Brain pericyte (primary cell): ENCODE results near the gene NBDY.
"Not testable (repeated sequence)": the region's sequence is repeated elsewhere in the genome, so short reads cannot be mapped to it uniquely, and the experiment has no call there.

Experiments used
- DNase-seq: peaks from one replicate; pipeline ENCODE4 v3.0.0-alpha.2; 2012; ENCODE audit warnings: low read depth, low spot score

Gene NBDY

DNA sequence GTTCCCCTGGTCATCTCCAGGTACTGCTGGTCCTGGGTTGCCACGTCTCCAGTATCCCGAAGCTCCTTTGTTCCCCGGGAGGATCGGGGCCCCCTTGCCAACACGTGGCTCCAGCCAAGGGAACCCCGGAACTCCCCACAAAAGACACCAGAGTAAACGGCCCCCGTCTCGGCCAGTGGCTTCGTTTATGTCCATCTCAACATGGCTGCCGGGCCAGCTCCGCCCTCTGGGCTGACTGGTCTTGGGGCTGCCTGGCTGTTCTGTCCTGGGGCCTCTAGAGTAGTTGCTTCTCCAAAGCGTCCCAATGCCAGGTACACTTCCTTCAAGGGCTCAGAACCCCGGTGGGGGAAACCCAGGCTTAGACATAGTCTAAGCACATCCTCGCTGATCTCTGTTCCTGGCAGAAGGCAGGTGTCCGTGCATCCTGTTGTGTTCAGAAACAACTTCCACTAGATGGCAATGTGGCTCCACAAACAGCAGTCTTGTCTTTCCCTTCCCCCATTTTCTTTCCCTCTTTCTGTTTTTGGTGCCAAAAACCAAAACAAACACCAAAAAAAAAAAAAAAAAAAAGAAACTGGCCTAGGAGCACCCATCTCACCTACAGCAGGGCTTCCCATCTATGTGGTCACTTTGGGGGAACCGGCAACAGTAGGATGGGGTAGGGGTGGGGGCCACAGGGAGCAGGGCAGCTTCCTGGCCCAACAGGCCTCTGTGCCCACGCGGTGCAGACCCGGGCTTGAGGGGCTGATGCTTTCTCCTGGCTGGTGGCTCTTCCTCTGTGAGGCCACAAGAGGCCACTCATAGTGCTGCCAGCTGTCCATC lies 35.3 kb downstream of the NBDY start:
- peak; percentile 31 for DNase-seq

DNA sequence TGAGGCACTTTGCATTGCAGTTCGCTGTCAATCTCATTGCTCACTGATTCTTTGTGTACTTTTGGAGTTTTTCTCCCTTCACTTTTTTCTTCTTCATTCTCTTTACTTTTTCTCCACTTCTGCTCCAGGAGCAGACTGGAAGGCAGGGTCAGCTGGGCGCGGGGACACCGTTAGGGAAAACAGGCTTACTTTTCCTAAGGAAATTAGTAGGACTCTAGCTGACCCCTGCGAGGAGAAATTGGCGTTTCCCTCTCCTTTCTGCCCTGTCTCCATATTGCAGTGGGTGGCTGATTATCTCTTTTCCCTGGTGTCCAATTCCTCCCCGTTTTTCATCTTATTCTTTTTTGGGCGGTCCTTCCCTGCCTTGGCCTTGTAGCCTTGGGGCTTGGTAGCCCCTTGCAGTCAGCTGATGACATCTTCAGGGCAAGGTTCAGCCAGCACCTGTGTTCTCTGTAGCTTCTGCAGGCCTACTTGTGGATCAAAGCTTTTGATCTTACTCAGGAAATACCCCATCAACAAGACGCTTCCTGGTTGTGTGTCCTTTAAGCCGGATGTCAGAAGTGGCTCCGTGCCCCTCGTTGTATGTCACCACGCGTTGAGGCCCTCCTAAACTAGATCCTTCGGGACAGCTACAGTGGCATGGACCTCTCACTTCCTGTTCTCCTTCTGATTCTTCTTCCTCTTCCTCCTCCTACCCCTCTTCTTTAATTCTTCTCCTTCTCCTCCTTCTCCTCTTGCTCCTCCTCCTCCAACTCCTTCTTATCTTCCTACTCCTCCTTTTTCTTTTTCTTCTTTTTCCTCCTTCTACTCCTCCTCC lies 36.1 kb downstream of the NBDY start:
- no peak for DNase-seq

- DNase-seq = no peak
These were observed 36.9 kb downstream of the NBDY start for GRCh38 chrX:56765811-56766553.

DNA sequence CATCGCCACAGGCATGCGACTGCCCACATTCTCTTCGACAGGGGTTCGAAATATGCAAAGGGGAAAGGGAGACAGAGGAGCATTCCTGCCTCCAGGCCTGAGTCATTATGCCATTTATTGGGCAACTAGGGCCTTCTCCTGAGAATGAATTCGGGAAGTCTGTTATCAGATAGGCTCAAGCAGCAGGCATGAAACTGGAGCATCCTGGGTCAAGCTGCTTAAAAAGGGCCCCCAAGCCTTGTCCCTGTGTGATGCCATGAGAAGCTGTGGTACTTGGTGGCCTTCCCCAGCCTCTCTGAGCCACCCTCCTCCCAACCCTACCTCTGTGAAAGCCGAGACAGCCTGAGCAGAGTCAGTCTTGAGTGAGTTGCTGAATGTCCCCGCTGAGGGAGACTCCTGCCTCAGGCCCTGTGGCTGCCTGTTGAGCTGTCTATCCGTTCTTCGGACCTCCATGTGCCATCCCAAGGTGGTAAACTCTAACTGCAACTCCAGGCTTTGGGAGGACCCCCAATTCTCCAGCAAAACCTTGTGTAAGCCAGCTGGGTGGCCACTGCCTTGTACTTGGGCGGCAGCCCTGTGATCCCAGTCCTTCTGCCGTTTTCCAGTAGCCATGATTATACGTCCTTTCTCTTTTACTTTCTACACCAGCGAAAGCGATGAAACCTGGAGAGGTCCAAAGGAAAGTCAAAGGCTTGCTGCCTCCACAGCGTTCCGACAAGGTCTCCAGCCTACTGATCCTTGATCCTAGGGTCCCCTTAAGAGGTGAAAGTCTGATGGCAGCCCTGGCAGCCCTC lies 37.7 kb downstream of the NBDY start:
- no peak for DNase-seq

GRCh38 chrX:56767348-56768119 lies 38.5 kb downstream of the NBDY start:
- DNase-seq = not testable (repeated sequence)

- not testable (repeated sequence) for DNase-seq
These were observed 39.1 kb downstream of the NBDY start for GRCh38 chrX:56768120-56768660.

- not testable (repeated sequence) for DNase-seq
These were observed 43.9 kb downstream of the NBDY start for GRCh38 chrX:56772675-56773521.

DNA sequence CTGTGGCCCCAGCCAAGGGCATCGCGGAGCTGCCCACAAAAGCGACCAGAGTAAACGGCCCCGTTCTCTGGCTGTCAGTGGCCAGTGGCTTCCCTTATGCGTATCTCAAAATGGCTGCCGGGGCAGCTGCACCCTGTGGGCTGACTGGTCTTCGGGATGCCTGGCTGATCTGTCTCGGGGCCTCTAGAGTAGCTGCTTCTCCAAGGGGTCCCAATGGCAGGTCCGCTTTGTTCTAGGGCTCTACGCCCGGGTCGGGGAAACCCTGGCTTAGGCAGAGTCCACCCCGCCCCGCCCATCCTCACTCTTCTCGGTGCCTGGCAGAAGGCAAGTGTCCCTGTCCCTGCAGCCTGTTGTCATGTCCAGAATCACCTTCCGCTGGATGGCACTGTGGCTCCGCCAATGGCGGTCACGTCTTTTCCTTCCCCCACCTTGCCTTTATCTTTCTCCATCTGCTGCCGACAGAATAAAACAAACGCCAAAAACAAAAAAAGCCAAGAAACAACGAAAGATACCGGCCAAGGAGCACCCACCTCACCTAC lies 44.5 kb downstream of the NBDY start:
- DNase-seq = not testable (repeated sequence)

- not testable (repeated sequence) for DNase-seq
These were observed 49.3 kb downstream of the NBDY start for GRCh38 chrX:56778099-56778923.

DNA sequence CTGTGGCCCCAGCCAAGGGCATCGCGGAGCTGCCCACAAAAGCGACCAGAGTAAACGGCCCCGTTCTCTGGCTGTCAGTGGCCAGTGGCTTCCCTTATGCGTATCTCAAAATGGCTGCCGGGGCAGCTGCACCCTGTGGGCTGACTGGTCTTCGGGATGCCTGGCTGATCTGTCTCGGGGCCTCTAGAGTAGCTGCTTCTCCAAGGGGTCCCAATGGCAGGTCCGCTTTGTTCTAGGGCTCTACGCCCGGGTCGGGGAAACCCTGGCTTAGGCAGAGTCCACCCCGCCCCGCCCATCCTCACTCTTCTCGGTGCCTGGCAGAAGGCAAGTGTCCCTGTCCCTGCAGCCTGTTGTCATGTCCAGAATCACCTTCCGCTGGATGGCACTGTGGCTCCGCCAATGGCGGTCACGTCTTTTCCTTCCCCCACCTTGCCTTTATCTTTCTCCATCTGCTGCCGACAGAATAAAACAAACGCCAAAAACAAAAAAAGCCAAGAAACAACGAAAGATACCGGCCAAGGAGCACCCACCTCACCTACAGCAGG lies 50.0 kb downstream of the NBDY start:
- not testable (repeated sequence) for DNase-seq

DNA sequence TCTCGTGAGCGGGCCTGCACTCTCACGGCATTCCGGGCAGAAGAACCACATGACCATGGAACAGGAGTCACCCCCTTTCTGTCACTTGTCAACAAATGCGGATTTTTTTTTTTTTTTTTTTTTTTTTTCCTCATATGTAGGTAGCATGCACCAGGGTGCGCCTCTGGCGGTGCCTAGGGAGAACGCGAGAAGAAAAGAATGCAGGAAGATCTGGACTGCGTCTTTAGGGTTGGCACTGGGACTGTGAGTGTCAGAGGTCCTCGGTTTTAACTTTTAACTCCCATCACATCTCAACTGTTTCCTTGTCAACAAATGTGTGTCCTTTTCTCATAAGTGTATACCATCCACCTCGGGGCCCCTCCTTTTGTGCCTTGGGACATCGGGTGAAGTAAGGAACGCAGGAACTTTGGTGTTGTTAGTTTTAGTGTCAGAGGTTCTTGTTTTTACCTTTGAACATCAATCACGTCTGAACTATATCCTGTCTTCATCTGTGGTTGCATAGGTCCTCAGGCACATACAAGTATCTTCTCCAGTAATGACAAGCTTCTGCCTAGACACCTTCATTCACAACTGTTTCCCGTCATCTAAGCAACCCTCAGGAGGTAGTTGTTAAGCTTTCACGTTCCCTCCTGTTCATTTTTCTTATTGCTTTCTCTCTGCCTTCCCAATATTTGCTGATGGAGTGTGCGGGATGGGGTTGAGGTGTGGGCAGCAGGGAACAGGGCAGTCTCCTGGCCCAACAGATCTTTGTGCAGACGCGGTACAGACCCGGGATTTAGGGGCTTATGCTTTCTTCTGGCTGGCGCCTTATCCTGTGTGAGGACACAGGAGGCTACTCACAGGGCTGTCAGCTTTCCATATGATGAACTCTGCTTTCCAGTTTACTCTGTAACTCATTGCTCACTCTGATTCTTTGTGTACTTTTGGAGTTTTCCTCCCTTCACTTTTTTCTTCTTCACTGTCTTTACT lies 51.9 kb downstream of the NBDY start:
- DNase-seq = not testable (repeated sequence)

- no peak for DNase-seq
These were observed 53.3 kb downstream of the NBDY start for GRCh38 chrX:56782352-56782751.

DNA sequence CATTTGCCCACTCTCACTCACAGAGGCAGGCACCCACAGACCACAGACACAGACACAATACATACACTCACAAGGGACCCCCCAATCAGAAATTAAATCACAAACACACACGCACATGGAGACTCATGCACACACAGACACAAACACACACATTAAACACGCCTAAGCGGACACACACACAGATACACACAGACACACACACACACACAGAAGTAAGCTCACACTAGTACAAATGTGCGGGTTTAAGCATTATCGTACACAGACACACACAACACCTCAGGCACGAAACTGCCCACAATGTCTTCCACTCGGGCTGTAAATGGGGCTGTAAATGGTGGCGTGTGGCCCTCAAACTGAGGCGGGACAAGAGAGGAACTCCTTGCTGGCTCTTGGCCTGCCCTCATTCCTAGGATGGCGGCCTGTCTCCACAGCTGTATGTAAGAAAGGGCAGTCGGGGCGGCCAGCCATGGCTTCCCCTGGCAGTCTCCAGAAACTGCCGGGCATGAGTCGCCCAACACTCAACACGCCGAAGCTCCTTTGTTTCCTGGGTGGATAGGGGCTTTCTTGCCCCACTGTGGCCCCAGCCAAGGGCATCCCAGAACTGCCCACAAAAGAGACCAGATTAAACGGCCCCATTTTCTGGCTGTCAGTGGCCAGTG lies 53.9 kb downstream of the NBDY start:
- no peak for DNase-seq

DNA sequence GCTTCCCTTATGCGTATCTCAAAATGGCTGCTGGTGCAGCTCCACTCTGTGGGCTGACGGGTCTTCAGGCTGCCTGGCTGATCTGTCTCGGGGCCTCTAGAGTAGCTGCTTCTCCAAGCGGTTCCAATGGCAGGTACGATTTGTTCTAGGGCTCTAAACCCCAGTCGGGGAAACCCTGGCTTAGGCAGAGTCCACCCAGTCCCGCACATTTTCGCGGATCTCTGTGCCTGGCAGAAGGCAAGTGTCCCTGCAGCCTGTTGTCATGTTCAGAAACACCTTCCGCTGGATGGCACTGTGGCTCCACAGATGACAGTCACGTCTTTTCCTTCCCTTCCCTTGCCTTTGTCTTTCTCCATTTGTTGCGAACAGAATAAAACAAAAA lies 54.4 kb downstream of the NBDY start:
- DNase-seq = no peak

DNA sequence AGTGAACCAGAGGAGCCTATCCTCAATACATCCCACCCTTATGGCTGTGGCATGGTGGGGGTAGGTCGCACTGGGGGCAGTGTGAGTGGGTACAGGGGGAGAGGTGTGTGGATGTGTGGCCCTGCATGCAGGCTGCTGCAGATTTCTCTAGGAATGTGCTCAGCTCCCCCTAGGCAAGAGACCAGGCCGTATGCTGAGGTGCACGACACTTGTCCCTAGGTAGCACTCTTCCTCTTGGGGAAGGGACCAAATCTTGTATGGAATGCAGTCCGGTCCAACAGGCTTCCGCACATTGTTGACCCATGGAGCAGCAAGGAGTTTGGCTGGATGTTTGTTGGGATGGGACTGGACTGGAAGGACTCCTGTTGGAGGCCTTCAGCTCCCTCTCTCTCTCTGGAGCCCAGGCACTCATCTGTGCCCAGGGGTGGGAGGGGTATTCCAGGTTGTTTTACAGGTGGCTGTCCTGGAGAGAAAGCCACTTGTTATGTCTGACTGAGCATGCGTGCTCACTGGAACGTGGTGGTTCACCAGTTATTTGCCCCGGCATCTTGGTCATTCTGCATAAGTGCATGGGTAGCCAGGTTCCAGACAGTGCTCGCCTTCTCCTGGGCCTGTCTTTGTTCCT lies 55.1 kb downstream of the NBDY start:
- no peak for DNase-seq

DNA sequence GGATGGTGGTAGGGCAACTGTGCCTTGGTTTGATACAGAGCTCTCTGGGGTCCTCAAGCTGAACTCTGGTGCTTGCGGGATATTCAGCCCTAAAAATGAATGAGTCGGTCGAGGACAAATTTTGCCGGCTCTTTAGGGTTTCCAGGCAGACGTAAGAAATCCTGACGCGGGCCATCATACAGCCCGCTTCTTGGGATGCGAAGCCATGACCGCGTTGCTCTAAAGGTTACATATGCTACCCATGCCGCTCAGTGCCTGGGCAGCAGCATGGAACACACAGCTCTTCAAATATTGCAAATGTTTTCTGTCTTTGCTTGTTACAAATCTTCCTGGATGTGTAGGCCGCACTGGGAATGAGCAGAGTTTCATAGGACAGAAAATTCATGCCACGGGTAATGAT lies 55.6 kb downstream of the NBDY start:
- no peak for DNase-seq
